Osteoblast (primary cell): ENCODE results near the gene TTC19. TPM values are rescaled to one million over a fixed set of nuclear protein-coding genes. Genes with fewer than 3 reads are reported as not detected.

Experiments used
- DNase-seq: peaks from one replicate; pipeline ENCODE4 v3.0.0; 2011; ENCODE audit warnings: low spot score, mixed read lengths; ENCODE audit not compliant: insufficient read length; ENCODE audit errors: missing footprints
- H2AFZ ChIP-seq: 2 replicates; pipeline ENCODE4 v1.6.0; 2011; ENCODE audit warnings: mild to moderate bottlenecking, low read length
- H3K27ac ChIP-seq: 2 replicates; pipeline ENCODE4 v1.5.1; 2011; ENCODE audit warnings: mild to moderate bottlenecking, low read depth, low read length, moderate library complexity
- H3K27me3 ChIP-seq: 2 replicates; pipeline ENCODE4 v1.6.0; 2012; ENCODE audit warnings: mild to moderate bottlenecking, control low read depth, inconsistent platforms, low read length, moderate library complexity; ENCODE audit not compliant: insufficient read depth
- H3K36me3 ChIP-seq: 2 replicates; pipeline ENCODE4 v1.5.1; 2011; ENCODE audit warnings: mild to moderate bottlenecking, low read length, control low read depth, moderate library complexity; ENCODE audit not compliant: insufficient read depth
- H3K4me1 ChIP-seq: 2 replicates; pipeline ENCODE4 v1.5.1; 2011; ENCODE audit warnings: mild to moderate bottlenecking, low read length, control low read depth, moderate library complexity; ENCODE audit not compliant: insufficient read depth
- H3K4me2 ChIP-seq: 2 replicates; pipeline ENCODE4 v1.6.0; 2011; ENCODE audit warnings: mild to moderate bottlenecking, low read length; ENCODE audit not compliant: insufficient read depth
- H3K4me3 ChIP-seq: fragments of 200-600 bp; sonication (generic); 3 replicates; pipeline ENCODE4 v1.5.1; 2012; ENCODE audit warnings: mild to moderate bottlenecking, low read length, inconsistent platforms; ENCODE audit not compliant: insufficient read depth
- H3K79me2 ChIP-seq: 2 replicates; pipeline ENCODE4 v1.6.0; 2012; ENCODE audit warnings: mild to moderate bottlenecking, low read length, control low read depth, inconsistent platforms; ENCODE audit not compliant: insufficient read depth
- H3K9me3 ChIP-seq: 2 replicates; pipeline ENCODE4 v1.5.1; 2011; ENCODE audit warnings: low read depth, low read length, control low read depth
- H4K20me1 ChIP-seq: 2 replicates; pipeline ENCODE4 v1.6.0; 2012; ENCODE audit warnings: mild to moderate bottlenecking, low read length, control low read depth; ENCODE audit not compliant: insufficient read depth
- CTCF ChIP-seq: IDR thresholded peaks from 2 replicates; pipeline ENCODE4 v1.5.1; 2011; ENCODE audit warnings: mild to moderate bottlenecking, low read depth, low read length, moderate library complexity; ENCODE audit errors: extremely low read depth
- total RNA-seq: library from RNA; depleted of rRNA; stranded (reverse); fragments of >200 nt; gene quantifications from 2 replicates; pipeline ENCODE4 v1.2.3, GENCODE V29; 2012

Gene TTC19
- total RNA-seq, 1 donor, result 31.8 TPM

- DNase-seq, result no peak
- Histone ChIP-seq H3K4me3 (no peak overlapping the region), H3K4me1 (peaks cover 11% of the 10 kb centered on the region), H3K27me3 (no peaks in the 10 kb centered on the region), H2AFZ (no peak overlapping the region), H3K27ac (no peak overlapping the region), H4K20me1 (no peaks in the 10 kb centered on the region), H3K4me2 (no peak overlapping the region), H3K36me3 (peaks cover 8% of the 10 kb centered on the region), H3K79me2 (peaks cover 41% of the 10 kb centered on the region), H3K9me3 (no peaks in the 10 kb centered on the region)
- TF ChIP-seq CTCF, result no peak
Observed at GRCh38 chr17:15970500-15970899, 29.1 kb upstream of the TTC19 start.

GRCh38 chr17:15971098-15971678 lies 28.4 kb upstream of the TTC19 start:
- no peak for DNase-seq
- no peak overlapping the region for H3K4me2 ChIP-seq
- peaks cover 8% of the 10 kb centered on the region for H3K4me1 ChIP-seq
- H3K79me2 ChIP-seq, result peaks cover 41% of the 10 kb centered on the region
- H4K20me1 ChIP-seq, result no peaks in the 10 kb centered on the region
- no peak for TF ChIP-seq CTCF
- no peak overlapping the region for H3K4me3 ChIP-seq
- H3K9me3 ChIP-seq, result no peaks in the 10 kb centered on the region
- H2AFZ ChIP-seq, result no peak overlapping the region
- H3K27ac ChIP-seq, result no peak overlapping the region
- peaks cover 9% of the 10 kb centered on the region for H3K36me3 ChIP-seq
- H3K27me3 ChIP-seq, result no peaks in the 10 kb centered on the region

- no peak for TF ChIP-seq CTCF
- H3K9me3 ChIP-seq, result no peaks in the 10 kb centered on the region
- peaks cover 3% of the 10 kb centered on the region for H3K4me1 ChIP-seq
- H3K36me3 ChIP-seq, result peaks cover 9% of the 10 kb centered on the region
- no peak overlapping the region for H2AFZ ChIP-seq
- peaks cover 34% of the 10 kb centered on the region for H3K79me2 ChIP-seq
- H3K4me3 ChIP-seq, result no peak overlapping the region
- H3K27ac ChIP-seq, result no peak overlapping the region
- DNase-seq, result no peak
- no peaks in the 10 kb centered on the region for H4K20me1 ChIP-seq
- H3K4me2 ChIP-seq, result no peak overlapping the region
- H3K27me3 ChIP-seq, result no peaks in the 10 kb centered on the region
Observed at GRCh38 chr17:15971882-15972281, 27.7 kb upstream of the TTC19 start.

GRCh38 chr17:15972497-15972951 lies 27.1 kb upstream of the TTC19 start:
- Histone ChIP-seq H3K27me3 (no peaks in the 10 kb centered on the region), H2AFZ (no peak overlapping the region), H3K79me2 (peaks cover 32% of the 10 kb centered on the region), H4K20me1 (no peaks in the 10 kb centered on the region), H3K4me3 (no peak overlapping the region), H3K4me2 (no peak overlapping the region), H3K4me1 (no peaks in the 10 kb centered on the region), H3K27ac (no peak overlapping the region), H3K9me3 (no peaks in the 10 kb centered on the region), H3K36me3 (peaks cover 14% of the 10 kb centered on the region)
- no peak for TF ChIP-seq CTCF
- DNase-seq, result no peak
